Duodenal mucosa (tissue), 2 donors: Measurements from ENCODE around the gene AK8.

Experiments
- H3K27ac ChIP-seq: one replicate; pipeline ENCODE4 v1.7.0; 2013; ENCODE audit warnings: low read depth, low read length
- H3K27me3 ChIP-seq, 2 donors: one replicate each; pipeline ENCODE4 v1.7.0; 2013; ENCODE audit warnings: low read length in 2 of 2, control low read depth in 1 of 2; ENCODE audit not compliant: insufficient read depth in 2 of 2, control insufficient read depth in 1 of 2
- H3K36me3 ChIP-seq, 2 donors: one replicate each; pipeline ENCODE4 v1.7.0; 2013; ENCODE audit warnings: low read length in 2 of 2, control low read depth in 1 of 2; ENCODE audit not compliant: insufficient read depth in 2 of 2, control insufficient read depth in 1 of 2
- H3K4me1 ChIP-seq, 2 donors: one replicate each; pipeline ENCODE4 v1.7.0; 2013; ENCODE audit warnings: low read length in 2 of 2, control low read depth in 1 of 2; ENCODE audit not compliant: insufficient read depth in 2 of 2, control insufficient read depth in 1 of 2
- H3K4me3 ChIP-seq, 2 donors: one replicate each; pipeline ENCODE4 v1.7.0; 2013; ENCODE audit warnings: low read length in 2 of 2, low read depth in 1 of 2
- H3K9ac ChIP-seq, 2 donors: one replicate each; pipeline ENCODE4 v1.7.0; 2013; ENCODE audit warnings: low read length in 2 of 2, low read depth in 1 of 2
- H3K9me3 ChIP-seq, 2 donors: one replicate each; pipeline ENCODE4 v1.7.0; 2013; ENCODE audit warnings: low read length in 2 of 2, control low read depth in 1 of 2; ENCODE audit not compliant: control insufficient read depth in 1 of 2

The AK8 gene

DNA sequence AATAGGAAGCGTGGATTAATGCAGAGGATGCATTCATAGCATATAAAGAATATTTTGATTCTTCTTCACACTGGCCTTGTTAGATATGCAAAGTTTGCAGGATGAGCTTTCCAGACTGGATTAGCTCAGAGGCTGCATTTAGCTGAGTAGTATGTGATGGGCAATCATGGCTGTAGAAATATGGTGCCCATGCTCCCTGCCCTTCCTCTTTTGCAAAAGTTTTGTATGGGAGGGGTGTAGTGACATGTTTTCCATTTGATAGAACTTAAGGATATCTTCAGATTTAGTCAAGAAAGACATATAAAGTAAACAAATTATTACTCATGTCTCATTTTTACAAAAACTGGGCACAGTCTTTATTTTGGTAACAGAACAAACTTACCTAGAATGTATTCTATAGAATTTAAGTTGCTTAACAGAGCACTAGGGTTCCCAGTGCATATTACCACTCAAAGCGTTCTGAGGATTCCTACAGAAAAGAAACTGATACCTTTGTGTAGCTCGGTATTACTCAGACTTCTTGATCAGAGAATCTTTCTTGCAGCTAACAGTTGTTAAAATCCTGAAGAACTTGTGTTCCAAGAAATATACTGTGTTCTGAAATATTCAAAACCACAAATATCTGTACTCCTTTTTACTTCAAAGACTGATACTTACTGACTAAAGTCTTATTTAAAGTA is 198.0 kb downstream of the AK8 start:
- H3K27ac ChIP-seq = no peak overlapping the region
- H3K9ac ChIP-seq = no peak overlapping the region
- H3K27me3 ChIP-seq = no peaks in the 10 kb centered on the region
- no peak overlapping the region for H3K4me3 ChIP-seq
- no peaks in the 10 kb centered on the region for H3K9me3 ChIP-seq
- peaks cover 35 to 51% of the 10 kb centered on the region in 2 donors for H3K36me3 ChIP-seq
- no peaks in the 10 kb centered on the region for H3K4me1 ChIP-seq

DNA sequence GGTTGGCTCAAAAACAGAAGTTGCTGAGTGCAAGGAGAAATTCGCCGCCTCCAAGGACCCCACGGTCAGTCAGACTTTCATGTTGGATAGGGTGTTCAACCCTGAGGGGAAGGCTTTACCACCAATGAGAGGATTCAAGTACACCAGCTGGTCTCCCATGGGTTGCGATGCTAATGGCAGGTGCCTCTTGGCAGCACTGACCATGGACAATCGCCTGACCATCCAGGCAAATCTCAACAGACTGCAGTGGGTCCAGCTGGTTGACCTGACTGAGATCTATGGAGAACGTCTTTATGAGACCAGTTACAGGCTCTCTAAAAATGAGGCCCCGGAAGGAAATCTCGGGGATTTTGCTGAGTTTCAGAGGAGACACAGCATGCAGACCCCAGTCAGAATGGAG is 200.1 kb downstream of the AK8 start:
- Histone ChIP-seq H3K36me3 (peaks cover 24 to 36% of the 10 kb centered on the region in 2 donors), H3K9ac (no peak overlapping the region), H3K27ac (no peak overlapping the region), H3K9me3 (no peaks in the 10 kb centered on the region), H3K4me3 (no peak overlapping the region), H3K4me1 (peaks cover 4 to 6% of the 10 kb centered on the region in 2 donors), H3K27me3 (no peaks in the 10 kb centered on the region)
